Psoas muscle (tissue), 8 donors: ENCODE measurements around the gene NT5DC4. TPM values are rescaled to one million over a fixed set of nuclear protein-coding genes. Genes with fewer than 3 reads are reported as not detected.

Experiments
- ATAC-seq, 4 donors: fragments of 200-7000 bp; cut with Tn5 transposase; one replicate each; pipeline ENCODE4 v1.9.1; 2020; ENCODE audit warnings: moderate library complexity in 3 of 4, mild to moderate bottlenecking in 2 of 4
- DNase-seq, 2 donors: peaks; one replicate each; pipeline ENCODE4 v3.0.0-alpha.2; 2020
- H3K27ac ChIP-seq: fragments of 200-600 bp; one replicate; pipeline ENCODE4 v1.8.0; 2022
- H3K27me3 ChIP-seq, 3 donors: fragments of 200-600 bp in 1 of 3; one replicate each; pipeline versions ENCODE4 v1.6.1 to v1.8.0; 2013 to 2022; ENCODE audit warnings: low read length in 2 of 3, mild to moderate bottlenecking in 2 of 3, moderate library complexity in 1 of 3; ENCODE audit not compliant: insufficient read depth in 3 of 3
- H3K36me3 ChIP-seq, 2 donors: fragments of 200-600 bp in 1 of 2; one replicate each; pipeline versions ENCODE4 v1.6.1 to v1.8.0; 2013 to 2022; ENCODE audit warnings: low read depth in 1 of 2, mild to moderate bottlenecking in 1 of 2, moderate library complexity in 1 of 2; ENCODE audit not compliant: insufficient read depth in 1 of 2
- H3K4me1 ChIP-seq: fragments of 200-600 bp; one replicate; pipeline ENCODE4 v1.8.0; 2022
- H3K4me3 ChIP-seq: fragments of 200-600 bp; one replicate; pipeline ENCODE4 v1.8.0; 2022; ENCODE audit warnings: mild to moderate bottlenecking
- H3K9me3 ChIP-seq: fragments of 200-600 bp; one replicate; pipeline ENCODE4 v1.8.0; 2022
- WGBS, 3 donors: extraction: QIAGEN DNeasy Blood & Tissue Kit; methylation state at CpG; one replicate each; pipeline versions ENCODE4 v1.1.6 to v1.1.7; 2013; 5-methylcytosine and 5-hydroxymethylcytosine counted together
- intact Hi-C, 2 donors: fragments of 100-400 bp; cut with DNase I; formaldehyde crosslinking; loops; one replicate each; pipeline versions ENCODE4 v1.11.0 to v1.14.2; 2022
- polyA plus RNA-seq, 3 donors: library from polyadenylated mRNA; stranded (reverse); fragments of 200-250 nt; gene quantifications; one replicate each; pipeline ENCODE4 v1.2.3, GENCODE V29; 2013
- total RNA-seq, 4 donors: library from RNA; stranded (reverse); fragmentation: NEBNext Ultra II Directional in 2 of 4; extraction: Animal tissue kit (Norgen Biotek cat#: 25700) in 2 of 4; gene quantifications; one replicate each; pipeline versions ENCODE4 v1.2.1 to v1.2.4, GENCODE V29; 2021 to 2023
- TF ChIP-seq, protein P1 (sequence below): fragments of 200-600 bp; IDR thresholded peaks from one replicate; pipeline ENCODE4 v1.8.0; 2022; ENCODE audit warnings: antibody characterized with exemption
- donor health status: healthy with polysubstance abuse.
- donor health status: DM: no; HTN: no; CAD: no; lungs with moderate emphysema.
- donor health status: Bipolar disorder and iron deficiency.
- donor health status: healthy.
- donor health status: DM: yes; HTN: yes; CAD: no.
- donor health status: DM: no; HTN: no; CAD: no.
- donor health status: DM: no; HTN: no; CAD: no.
- donor health status: DM: yes; HTN: yes; CAD: no.

The NT5DC4 gene
- total and polyA plus RNA-seq, 7 donors, result not detected

DNA sequence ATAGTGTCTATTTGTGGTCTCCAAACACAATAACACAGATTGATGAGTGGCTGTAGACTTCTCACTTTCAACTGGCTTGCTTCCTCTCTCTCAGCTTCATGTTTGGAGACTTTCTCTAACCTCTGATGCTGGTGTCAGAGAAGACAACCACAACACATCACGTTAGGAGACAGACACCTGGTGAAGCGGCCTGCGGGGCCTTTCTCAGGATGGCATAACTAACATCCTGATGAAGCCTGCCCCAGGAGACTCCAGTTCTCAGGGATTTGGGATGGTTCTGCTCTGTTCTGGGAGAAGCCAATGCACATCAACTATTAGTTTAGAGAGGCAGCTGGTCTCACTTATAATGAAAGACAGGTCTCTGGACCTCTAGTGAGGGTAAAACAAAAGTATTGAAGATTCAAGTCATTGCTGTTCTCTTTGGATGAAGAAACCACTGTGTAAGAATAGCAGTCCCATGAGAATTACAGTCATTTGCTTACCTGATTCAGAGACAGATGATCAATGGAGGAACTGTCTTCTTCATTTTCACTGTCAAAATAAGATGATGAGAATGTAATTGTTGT, 61.5 kb downstream of the NT5DC4 start:
- Histone ChIP-seq H3K27ac (no peak overlapping the region), H3K27me3 (no peaks in the 10 kb centered on the region), H3K9me3 (no peaks in the 10 kb centered on the region), H3K36me3 (no peaks in the 10 kb centered on the region), H3K4me1 (no peaks in the 10 kb centered on the region), H3K4me3 (no peak overlapping the region)
- intact Hi-C loops, result no loop called here
- TF ChIP-seq, protein P1, sequence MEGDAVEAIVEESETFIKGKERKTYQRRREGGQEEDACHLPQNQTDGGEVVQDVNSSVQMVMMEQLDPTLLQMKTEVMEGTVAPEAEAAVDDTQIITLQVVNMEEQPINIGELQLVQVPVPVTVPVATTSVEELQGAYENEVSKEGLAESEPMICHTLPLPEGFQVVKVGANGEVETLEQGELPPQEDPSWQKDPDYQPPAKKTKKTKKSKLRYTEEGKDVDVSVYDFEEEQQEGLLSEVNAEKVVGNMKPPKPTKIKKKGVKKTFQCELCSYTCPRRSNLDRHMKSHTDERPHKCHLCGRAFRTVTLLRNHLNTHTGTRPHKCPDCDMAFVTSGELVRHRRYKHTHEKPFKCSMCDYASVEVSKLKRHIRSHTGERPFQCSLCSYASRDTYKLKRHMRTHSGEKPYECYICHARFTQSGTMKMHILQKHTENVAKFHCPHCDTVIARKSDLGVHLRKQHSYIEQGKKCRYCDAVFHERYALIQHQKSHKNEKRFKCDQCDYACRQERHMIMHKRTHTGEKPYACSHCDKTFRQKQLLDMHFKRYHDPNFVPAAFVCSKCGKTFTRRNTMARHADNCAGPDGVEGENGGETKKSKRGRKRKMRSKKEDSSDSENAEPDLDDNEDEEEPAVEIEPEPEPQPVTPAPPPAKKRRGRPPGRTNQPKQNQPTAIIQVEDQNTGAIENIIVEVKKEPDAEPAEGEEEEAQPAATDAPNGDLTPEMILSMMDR, result no peak
- ATAC-seq (no peak), DNase-seq (no peak)
- WGBS, 3 donors, result 80 to 89% (median 84%) methylated on average over 3 of the region's 3 CpGs

DNA sequence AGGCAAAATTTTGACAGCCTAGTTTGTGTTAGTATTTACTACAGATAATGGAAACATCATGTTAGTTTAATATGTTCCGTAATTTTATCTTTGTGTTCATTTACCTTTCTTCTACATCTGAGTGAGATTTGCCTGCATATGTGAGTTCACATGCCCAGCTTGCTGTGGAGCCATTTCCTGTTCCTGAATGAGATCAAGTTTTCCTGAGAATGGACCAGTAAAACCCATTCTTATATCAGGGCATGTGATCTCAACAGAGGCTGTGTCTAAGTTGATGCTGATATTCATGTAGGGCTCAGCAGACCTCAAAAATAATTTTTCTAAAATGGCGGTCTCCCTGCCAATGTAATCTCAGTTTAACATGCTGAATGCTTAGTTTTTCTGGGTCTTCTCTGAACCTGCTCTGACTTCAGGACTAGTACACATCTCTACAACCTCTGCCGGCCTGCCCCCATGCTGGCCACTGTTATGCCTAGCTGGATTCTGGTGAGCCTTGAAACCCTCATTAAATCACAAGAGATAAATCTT, 62.4 kb downstream of the NT5DC4 start:
- Histone ChIP-seq H3K4me1 (no peaks in the 10 kb centered on the region), H3K27me3 (no peaks in the 10 kb centered on the region), H3K27ac (no peak overlapping the region), H3K36me3 (no peaks in the 10 kb centered on the region), H3K9me3 (no peaks in the 10 kb centered on the region), H3K4me3 (no peak overlapping the region)
- intact Hi-C loops, result no loop called here
- 91 to 94% (median 93%) methylated on average over 3 of the region's 3 CpGs for WGBS, 3 donors
- DNase-seq (no peak), ATAC-seq (no peak)
- TF ChIP-seq, protein P1, result no peak

DNA sequence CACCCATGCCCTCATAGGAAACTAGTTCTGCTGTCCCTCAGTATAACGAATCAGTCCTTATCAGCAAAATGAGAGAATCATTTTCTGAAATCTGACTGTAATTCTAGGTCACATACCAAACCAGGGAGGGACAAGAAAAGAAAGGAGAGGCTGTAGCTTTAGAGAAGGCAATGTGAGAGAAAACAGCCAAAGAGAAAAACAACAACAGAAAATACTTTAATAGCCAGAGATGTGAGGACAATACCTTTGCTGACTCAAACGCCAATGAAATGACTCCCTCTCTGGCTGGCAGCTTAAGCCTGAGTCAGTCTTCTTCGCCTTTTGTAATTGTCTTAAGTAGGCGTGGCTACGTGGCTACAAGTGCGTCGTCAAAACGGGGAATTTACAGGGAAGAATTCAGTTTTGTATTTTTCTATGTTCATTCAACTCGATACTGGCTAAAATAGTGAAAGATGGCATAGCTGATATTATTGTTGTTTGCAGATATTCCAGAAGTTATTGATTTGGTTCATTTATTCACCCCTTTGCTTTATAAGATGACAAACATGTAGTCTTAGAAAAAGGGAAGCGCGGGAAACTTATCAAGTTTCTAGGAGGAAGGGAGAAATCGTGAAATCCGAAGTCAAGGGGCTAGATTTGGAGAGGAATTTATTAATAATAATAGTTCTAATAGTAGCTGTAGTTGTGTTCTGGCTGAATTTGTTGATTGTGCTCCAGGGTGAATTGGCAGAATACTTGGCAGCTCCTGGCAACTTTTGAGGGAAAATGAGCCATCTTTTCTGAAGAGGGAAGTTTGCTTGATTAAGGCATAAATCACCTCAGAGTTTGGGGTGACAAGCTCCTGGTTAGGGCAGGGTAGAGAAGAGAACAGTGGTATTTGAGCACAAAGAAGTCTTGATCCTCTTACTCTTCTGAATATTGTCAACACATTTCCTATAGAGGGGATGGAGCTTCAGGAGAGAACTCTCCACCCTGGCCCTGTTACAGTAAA, 63.7 kb downstream of the NT5DC4 start, which contains the start of gene IL1A:
TSS of gene IL1A (minus strand) at position 295 of the 991 bp plus-strand sequence. CDS start 723 bp downstream, outside the sequence.
- Histone ChIP-seq H3K4me3 (no peak within 1 kb of the TSS), H3K4me1 (no peaks in the 10 kb centered on the region), H3K36me3 (no peaks in the 10 kb centered on the region), H3K27me3 (no peaks in the 10 kb centered on the region), H3K9me3 (no peaks in the 10 kb centered on the region), H3K27ac (no peak within 1 kb of the TSS)
- TF ChIP-seq, protein P1, result no peak
- intact Hi-C loops, result no loop called here
- DNase-seq, result no peak
- no peak for ATAC-seq
- WGBS, 3 donors, result 37 to 46% (median 39%) methylated on average over 13 of the region's 13 CpGs

DNA sequence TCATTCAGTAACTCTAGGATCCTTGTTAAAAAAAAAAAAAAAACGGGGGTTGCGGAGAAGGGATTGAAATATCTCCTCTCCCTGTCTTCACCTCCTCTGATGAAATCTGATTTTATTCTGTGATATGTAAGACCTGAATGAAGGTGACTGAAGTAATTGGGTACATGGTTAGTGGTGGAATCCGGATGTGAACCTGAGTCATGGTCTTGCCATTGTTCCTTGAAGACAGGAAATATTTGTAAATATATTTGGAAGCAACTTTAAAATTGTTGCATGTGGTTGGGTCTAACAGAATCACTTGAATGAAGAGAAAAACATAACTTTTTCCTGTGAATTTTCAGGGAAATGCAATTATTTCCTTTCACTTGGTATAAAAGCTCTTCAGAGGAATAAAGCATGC, 66.5 kb downstream of the NT5DC4 start:
- TF ChIP-seq, protein P1, result no peak
- H3K4me3 ChIP-seq, result no peak overlapping the region
- H3K27me3 ChIP-seq, result no peaks in the 10 kb centered on the region
- intact Hi-C loops, result no loop called here
- H3K27ac ChIP-seq, result no peak overlapping the region
- DNase-seq (no peak), ATAC-seq (no peak)
- no peaks in the 10 kb centered on the region for H3K4me1 ChIP-seq
- no peaks in the 10 kb centered on the region for H3K9me3 ChIP-seq
- no peaks in the 10 kb centered on the region for H3K36me3 ChIP-seq
- 78 to 85% (median 80%) methylated on average over 3 of the region's 3 CpGs for WGBS, 3 donors
